ENCODE results near the gene SLX4.

- TF ChIP-seq CTCF (IDR thresholded peaks at IDR 0.05) = no peak
- no peak for TF ChIP-seq POLR2AphosphoS5 (IDR thresholded peaks at IDR 0.05; ENCODE audit: low read depth, low read length)
- no peak for TF ChIP-seq TCF7L2 (IDR thresholded peaks at IDR 0.05; ENCODE audit: low read depth, low read length)
- TF ChIP-seq SIN3A (IDR thresholded peaks at IDR 0.05; ENCODE audit: borderline replicate concordance, insufficient read depth, low read depth, low read length) = no peak
- TF ChIP-seq, protein P1, sequence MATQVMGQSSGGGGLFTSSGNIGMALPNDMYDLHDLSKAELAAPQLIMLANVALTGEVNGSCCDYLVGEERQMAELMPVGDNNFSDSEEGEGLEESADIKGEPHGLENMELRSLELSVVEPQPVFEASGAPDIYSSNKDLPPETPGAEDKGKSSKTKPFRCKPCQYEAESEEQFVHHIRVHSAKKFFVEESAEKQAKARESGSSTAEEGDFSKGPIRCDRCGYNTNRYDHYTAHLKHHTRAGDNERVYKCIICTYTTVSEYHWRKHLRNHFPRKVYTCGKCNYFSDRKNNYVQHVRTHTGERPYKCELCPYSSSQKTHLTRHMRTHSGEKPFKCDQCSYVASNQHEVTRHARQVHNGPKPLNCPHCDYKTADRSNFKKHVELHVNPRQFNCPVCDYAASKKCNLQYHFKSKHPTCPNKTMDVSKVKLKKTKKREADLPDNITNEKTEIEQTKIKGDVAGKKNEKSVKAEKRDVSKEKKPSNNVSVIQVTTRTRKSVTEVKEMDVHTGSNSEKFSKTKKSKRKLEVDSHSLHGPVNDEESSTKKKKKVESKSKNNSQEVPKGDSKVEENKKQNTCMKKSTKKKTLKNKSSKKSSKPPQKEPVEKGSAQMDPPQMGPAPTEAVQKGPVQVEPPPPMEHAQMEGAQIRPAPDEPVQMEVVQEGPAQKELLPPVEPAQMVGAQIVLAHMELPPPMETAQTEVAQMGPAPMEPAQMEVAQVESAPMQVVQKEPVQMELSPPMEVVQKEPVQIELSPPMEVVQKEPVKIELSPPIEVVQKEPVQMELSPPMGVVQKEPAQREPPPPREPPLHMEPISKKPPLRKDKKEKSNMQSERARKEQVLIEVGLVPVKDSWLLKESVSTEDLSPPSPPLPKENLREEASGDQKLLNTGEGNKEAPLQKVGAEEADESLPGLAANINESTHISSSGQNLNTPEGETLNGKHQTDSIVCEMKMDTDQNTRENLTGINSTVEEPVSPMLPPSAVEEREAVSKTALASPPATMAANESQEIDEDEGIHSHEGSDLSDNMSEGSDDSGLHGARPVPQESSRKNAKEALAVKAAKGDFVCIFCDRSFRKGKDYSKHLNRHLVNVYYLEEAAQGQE (IDR thresholded peaks at IDR 0.05; ENCODE audit: insufficient read depth in 1 of 2, low read depth in 2 of 2, low read length in 1 of 2) = no peak
Measured at GRCh38 chr16:3645108-3645503, 33.7 kb upstream of the SLX4 start.
